ENCODE data around the gene CPT1C.

CPT1C gene

DNA sequence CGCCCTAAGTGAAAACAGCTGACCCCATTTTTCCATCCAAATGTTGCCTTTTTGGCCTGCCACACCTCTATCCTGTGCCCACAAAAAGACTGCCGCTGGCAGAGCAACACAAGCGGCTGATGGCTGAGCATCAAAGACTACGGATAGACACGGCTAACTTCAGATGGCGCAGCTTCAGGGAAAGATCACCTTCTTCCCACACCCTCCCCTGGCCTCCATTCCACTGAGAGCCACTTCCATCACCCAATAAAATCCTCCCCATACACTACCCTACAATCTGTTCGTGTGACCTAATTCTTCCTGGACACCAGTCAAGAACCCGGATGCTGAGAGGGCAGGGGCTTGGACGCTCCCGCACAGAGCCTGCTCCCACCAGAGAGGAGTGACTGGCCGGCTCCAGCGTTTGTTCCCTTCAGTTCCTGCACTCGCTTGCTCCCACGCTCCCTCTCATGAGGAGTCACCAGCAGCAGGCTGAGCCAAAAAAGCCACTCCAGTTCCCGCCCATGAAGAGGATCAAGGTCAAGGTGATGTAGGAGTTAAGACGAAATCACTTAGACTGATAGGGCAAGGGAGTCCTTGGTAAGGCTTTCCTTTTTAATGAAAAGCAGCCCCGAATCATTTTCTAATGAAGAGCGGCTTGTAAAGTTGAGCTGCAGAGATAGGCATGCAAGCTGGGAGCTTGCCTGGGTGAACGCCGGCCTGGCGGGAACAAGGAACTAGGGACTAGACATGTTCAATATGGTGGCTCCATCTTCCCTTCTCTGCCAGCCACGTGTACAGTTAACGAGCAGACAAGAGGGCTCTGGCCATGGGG lies 36.5 kb downstream of the CPT1C start:
- no peak overlapping the region for H3K4me3 ChIP-seq (ENCODE audit: low read depth, low read length)
- TF ChIP-seq, protein P1, sequence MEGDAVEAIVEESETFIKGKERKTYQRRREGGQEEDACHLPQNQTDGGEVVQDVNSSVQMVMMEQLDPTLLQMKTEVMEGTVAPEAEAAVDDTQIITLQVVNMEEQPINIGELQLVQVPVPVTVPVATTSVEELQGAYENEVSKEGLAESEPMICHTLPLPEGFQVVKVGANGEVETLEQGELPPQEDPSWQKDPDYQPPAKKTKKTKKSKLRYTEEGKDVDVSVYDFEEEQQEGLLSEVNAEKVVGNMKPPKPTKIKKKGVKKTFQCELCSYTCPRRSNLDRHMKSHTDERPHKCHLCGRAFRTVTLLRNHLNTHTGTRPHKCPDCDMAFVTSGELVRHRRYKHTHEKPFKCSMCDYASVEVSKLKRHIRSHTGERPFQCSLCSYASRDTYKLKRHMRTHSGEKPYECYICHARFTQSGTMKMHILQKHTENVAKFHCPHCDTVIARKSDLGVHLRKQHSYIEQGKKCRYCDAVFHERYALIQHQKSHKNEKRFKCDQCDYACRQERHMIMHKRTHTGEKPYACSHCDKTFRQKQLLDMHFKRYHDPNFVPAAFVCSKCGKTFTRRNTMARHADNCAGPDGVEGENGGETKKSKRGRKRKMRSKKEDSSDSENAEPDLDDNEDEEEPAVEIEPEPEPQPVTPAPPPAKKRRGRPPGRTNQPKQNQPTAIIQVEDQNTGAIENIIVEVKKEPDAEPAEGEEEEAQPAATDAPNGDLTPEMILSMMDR (IDR thresholded peaks at IDR 0.05; ENCODE audit: borderline replicate concordance, insufficient read depth, low read depth, low read length) = no peak

DNA sequence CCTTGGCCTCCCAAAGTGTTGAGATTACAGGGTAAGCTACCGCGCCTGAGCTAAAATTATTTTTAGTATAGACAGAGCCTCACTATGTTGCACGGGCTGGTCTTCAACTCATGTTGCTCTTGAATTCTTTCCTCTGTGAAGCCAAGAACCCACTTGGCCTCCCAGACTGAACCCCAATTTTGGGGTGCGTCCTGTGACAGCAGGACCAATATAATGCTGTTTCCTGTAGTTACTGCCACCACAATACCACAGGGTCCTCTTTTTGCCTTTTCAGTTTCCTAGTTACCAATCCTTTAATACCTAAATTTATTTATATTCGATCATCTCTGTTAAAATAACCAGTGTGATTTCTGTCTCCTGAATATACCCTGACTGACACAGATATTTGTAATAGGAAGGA lies 39.2 kb downstream of the CPT1C start:
- TF ChIP-seq, protein P1 (IDR thresholded peaks at IDR 0.05; ENCODE audit: borderline replicate concordance, insufficient read depth, low read depth, low read length) = no peak
- H3K4me3 ChIP-seq (ENCODE audit: low read depth, low read length) = no peak overlapping the region

DNA sequence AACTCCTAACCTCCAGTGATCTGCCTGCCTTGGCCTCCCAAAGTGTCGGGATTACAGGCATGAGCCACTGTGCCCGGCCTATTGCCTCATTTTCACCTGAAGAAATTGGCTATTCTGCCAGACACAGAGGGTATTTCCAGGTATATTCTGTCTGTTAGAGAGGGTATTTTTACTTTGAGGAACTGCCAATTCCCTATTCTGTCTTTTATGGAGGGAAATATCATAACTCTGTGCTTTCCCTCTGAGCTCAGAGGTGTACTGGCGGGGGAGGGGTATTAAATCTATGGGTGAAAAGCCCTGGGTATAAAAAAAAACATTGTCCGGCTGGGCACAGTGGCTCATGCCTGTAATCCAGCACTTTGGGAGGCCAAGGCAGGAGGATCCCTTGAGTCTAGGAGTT lies 47.4 kb downstream of the CPT1C start:
- H3K4me3 ChIP-seq (ENCODE audit: low read depth, low read length) = no peak overlapping the region
- TF ChIP-seq, protein P1 (IDR thresholded peaks at IDR 0.05; ENCODE audit: borderline replicate concordance, insufficient read depth, low read depth, low read length) = no peak

DNA sequence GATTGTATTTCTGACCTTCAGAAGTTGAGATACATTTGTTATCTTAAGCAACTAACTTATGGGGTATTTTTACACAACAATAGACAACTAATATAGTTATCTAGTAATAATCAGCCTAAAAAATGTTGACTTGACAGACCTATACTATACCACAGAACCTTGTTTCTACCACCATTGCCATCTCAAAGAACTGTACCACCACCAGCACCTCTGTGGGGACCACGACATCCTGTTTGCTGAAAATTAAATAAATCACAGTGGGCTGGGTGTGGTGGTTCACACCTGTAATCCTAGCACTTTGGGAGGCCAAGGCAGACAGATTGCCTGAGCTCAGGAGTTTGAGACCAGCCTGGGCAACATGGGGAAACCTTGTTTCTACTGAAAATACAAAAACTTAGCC lies 48.2 kb downstream of the CPT1C start:
- H3K4me3 ChIP-seq (ENCODE audit: low read depth, low read length) = no peak overlapping the region
- TF ChIP-seq, protein P1 (IDR thresholded peaks at IDR 0.05; ENCODE audit: borderline replicate concordance, insufficient read depth, low read depth, low read length) = no peak

DNA sequence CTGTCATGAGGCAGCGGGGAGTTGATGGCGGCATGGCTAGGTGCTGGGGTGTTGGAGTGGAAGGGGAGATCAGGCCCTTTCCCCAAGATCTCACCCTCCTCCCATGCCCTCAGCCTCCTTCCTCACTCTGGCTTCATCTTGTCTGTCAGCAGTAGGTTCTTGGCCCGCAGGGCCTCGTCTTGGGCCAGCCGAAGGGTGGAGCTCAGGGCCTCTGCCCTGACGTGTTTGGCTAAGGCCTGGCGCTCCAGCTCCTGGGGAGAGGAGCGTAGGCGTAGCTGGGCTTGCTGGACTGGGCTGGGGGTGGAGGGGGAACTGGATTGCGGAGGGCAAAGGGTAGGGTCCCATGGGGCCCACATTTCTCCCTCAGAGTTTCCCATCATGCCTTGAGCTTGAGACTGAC lies 49.0 kb downstream of the CPT1C start:
- no peak overlapping the region for H3K4me3 ChIP-seq (ENCODE audit: low read depth, low read length)
- TF ChIP-seq, protein P1 (IDR thresholded peaks at IDR 0.05; ENCODE audit: borderline replicate concordance, insufficient read depth, low read depth, low read length) = no peak

DNA sequence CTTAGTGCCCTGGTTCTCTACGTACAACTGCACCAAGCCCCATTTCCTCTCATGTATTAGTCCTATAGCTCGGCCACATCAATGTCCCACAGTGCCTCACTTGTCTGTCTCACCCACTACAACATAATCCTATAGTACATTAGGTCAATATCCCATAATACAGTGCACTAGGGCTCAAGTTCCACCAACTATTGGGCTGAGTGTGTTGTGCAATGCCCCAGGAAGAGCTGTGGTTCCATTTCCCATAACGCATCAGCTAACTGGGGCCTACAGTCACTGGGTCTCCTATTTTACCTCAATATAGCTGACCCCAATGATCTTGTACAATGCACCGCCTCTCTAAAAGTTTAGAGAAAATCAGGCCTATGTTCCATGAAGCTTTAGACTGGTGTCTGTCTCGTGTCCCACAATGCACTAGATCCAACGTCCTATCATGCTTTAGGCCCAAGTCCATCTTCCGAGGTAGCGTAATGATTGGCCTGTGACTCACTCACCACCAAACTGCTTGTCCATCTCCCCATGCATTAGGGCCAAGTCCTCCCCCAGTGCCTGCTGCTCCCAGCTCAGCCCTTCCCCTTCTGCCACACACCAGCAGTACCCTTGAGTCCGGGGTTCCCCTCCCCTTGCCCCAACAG lies 50.4 kb downstream of the CPT1C start:
- TF ChIP-seq, protein P1 (IDR thresholded peaks at IDR 0.05; ENCODE audit: borderline replicate concordance, insufficient read depth, low read depth, low read length) = no peak
- H3K4me3 ChIP-seq (ENCODE audit: low read depth, low read length) = no peak overlapping the region

DNA sequence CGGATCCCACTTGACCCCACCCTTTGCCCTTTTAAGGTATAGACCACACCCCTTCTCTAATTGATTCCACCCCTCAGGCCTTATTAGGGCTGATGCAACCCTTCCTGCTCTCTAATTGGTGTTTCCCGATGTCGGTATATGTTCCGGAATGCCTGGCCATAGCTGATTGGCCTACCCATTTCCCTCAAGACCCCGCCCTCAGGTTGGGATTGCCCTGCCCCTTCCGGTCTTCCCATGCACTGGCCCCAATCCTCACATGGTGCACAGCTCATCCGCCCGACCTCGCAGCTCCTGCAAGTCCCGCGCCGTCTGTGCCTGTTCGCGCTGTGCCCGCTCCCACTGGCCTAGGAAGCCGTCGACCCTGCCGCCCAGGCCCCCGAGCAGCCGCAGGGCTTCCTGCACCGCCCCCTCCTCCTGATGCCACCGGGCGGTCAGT lies 54.0 kb downstream of the CPT1C start:
- TF ChIP-seq, protein P1 (IDR thresholded peaks at IDR 0.05; ENCODE audit: borderline replicate concordance, insufficient read depth, low read depth, low read length) = no peak
- H3K4me3 ChIP-seq (ENCODE audit: low read depth, low read length) = no peak overlapping the region
